Hippocampal formation (tissue), 2 donors: ENCODE measurements around the gene ARMH4.
A peak's percentile ranks its signal among the peaks of the same experiment; 100 is the strongest.

Experiments used
- DNase-seq, 2 donors: peaks; one replicate each; lab custom pipeline; 2025; lab: John Stamatoyannopoulos, UW

ARMH4 gene, protein sequence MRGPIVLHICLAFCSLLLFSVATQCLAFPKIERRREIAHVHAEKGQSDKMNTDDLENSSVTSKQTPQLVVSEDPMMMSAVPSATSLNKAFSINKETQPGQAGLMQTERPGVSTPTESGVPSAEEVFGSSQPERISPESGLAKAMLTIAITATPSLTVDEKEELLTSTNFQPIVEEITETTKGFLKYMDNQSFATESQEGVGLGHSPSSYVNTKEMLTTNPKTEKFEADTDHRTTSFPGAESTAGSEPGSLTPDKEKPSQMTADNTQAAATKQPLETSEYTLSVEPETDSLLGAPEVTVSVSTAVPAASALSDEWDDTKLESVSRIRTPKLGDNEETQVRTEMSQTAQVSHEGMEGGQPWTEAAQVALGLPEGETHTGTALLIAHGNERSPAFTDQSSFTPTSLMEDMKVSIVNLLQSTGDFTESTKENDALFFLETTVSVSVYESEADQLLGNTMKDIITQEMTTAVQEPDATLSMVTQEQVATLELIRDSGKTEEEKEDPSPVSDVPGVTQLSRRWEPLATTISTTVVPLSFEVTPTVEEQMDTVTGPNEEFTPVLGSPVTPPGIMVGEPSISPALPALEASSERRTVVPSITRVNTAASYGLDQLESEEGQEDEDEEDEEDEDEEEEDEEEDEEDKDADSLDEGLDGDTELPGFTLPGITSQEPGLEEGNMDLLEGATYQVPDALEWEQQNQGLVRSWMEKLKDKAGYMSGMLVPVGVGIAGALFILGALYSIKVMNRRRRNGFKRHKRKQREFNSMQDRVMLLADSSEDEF

DNA sequence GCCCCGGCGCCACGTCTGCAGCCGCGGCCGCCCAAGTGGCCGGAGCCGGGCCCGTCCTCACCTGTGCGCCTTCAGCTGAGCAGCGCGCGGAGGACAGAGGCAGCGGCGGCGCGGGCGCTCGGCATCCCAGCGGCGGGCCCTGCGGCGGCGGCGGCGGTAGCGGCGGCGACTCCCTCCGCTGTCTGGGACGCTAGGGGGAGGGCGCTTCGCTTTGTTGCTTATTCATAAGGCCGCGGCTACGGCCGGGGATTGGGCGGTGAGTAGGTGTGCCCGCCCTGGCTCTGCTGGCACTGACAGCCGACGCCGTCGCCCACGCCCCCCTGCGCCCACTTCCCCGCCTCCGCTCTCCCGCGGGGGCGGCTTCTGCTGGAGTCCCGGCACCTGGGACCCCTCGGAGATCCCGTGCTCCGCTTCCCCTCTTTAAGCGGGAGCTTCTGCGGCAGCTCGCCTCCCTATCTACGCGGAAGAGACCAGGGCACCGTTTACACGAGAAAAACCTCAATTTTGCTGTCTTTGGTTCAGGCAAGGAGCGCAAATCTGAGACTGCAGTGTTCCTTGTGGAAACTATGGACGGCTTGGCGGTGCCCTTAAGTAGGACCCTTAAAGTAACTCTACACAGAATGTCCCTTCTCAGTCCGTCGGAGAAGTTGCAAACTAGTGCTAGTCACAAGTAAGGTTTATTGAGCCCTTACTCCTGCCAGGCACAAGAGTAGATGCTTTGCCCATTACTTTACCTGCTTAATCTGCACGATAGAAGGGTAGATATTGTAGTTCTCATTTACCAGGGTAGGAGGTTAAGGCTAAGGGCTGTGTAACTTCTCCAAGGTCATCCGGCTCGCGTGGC is at the start of gene ARMH4:
Gene ARMH4 (minus strand): TSS at position 200 of the 844 bp plus-strand sequence. CDS start 12,855 bp downstream, outside the sequence.
- DNase-seq, result peak; percentile 65 to 80

DNA sequence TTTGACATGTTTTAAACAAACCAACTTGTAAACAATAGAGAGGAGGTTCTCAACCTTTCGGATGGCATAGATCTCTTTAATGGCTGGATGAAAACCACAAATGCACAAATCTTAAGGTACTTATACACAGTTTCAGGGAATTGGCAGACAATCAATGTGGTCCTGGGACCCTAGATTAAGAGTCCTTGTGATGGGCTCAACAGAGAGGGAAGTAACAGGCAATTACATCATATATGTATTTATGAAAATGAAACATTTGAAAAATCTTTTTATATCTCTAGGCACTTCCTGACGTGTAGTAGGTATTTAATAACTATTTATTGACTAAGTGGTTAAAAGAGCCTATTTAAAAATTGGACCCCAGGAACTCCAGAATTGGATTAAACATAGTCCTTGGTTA is 48.8 kb upstream of the ARMH4 start:
- no peak for DNase-seq

DNA sequence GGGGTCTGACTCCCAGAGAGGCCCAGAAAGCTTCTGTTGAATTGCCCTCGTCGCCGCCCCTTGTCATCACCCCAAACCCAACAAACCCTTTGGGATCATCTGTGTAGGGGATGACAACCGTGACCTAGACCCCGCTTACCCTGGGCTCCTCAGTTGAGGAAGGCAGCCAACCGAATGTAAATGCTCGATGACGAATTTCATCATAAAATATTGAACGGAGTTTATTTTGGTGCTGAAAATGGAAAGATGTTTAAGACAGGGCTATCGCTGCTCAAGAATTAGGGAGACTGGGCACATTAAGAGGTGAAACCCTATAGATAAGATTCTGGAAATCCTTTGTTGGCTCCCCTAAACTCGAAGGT is 48.4 kb upstream of the ARMH4 start:
- DNase-seq, result no peak

DNA sequence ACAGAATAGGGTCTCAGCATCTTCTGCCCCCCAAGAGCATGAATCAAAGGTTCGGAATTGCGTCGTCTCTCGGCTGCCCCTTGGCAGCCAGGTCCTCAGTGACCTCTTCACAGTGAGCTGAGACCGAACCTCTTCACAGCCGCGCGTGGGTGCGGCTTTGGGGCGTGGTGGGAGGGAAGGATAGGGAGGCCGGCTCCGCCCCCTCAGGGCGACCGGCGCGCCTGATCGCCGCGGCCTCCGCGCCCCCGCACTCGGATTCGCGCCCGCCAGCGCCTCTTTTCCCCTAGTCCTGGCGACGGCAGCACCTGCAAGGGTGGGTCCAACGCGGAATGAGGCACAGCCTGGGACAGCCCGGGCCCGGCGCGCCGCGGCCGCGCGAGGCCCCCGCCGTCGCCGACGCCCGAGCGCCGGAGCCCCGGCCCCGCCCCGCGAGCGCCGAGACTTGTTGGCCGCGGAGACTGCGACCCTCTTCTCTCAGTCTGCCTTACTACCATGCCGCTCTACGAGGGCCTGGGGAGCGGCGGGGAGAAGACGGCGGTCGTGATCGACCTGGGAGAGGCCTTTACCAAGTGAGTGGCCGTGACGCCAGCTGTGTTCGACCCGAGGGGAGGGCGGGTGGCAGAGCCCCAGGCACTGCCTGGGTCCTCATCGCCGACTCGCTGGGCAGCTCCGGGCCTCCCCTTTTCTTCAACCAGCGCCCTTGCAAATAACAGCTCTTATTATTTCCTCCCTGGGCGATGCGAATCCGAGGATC is 47.9 kb upstream of the ARMH4 start, which contains the start of gene ACTR10:
Gene ACTR10 (plus strand): TSS at position 424 of the 754 bp plus-strand sequence. CDS start 69 bp downstream, at position 493.
- peak; percentile 70 to 82 for DNase-seq

DNA sequence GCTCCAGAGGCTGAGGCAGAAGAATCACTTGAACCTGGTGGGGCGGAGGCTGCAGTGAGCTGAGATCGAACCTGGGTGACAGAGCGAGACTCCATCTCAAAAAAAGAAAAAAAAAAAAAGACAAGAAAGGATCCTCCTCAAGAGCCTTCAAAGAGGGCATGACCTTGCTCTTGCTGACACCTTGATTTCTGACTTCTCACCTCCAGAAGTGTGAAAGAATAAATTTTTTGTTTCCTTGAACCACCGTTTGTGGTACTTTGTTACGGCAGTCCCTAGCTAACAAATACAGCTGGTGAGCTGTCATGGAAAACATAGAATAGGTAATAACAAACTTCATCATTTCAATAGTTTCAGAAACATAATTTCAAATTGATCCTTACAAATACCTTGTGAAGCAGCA is 46.1 kb upstream of the ARMH4 start:
- no peak for DNase-seq

DNA sequence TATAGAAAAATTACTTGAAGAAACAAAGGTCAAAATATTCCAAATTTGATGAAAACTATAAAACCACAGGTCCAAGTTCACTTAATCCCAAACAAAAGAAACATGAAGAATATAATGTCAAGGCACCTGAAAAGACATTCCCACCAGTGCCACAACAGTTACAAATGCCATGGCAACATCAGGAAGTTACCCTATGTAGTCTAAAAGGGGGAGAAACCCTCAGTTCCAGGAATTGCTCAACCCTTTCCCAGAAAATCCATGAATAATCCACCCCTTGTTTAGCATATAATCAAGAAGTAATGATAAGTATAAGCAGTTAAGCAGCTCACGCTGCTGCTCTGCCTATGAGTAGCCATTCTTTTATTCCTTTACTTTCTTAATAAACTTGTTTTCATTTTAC is 44.2 kb upstream of the ARMH4 start:
- DNase-seq, result no peak

DNA sequence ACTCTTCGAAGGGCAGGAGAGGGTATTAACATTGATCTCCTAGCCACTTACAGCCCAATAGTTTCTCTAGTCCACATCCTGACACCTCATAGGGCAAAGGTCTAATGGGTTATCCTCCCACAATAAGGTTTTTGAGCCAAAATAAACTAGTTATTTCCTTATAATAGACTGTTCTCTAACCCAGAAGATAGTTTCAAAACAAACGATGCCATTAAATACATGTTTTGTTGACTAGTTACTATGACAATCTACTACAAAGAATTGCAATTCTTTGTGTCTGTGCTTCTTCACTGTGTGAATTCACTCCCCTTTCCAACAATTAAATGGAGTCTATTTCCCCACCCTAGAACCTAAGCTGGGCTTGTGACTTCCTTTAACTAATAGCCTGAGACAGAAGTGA is 41.5 kb upstream of the ARMH4 start:
- no peak for DNase-seq

DNA sequence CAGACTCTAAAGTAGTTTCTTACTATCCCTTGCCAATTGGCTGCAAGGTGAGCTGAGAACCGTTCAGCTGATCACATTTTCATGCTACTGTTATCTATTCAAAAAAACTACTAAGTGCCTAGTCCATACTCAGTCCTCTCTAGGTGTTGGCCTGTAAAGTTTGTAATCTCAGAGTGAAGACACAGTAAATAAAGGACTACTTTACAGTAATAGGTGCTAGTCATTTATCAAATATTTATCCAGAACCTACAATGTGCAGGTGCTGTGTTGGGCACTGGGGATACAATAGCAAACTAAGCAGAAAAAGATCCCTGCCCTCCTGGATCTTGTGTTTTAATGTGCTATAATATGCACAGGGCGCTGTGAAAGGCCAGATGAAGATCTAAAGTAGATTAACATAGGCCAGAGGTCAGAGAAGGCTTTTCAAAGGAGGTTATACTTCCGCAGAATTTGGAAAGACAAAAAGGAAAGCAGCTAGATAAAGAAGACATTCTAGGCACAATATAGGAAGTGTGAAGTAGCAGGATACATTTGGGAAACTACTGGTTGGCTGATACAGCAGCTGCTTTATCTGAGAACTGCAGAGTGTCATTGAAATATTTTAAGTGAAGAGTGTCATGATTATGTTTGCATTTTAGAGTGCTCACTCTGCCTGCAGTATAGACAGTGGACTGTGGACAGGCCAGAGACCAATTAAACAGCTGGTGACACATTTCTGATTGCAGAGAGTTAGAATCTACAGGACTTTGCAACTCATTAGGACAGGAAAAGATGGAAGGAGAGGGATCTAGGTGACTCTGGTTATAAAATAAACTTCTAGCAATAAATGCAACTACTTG is 40.0 kb upstream of the ARMH4 start:
- DNase-seq, result no peak

DNA sequence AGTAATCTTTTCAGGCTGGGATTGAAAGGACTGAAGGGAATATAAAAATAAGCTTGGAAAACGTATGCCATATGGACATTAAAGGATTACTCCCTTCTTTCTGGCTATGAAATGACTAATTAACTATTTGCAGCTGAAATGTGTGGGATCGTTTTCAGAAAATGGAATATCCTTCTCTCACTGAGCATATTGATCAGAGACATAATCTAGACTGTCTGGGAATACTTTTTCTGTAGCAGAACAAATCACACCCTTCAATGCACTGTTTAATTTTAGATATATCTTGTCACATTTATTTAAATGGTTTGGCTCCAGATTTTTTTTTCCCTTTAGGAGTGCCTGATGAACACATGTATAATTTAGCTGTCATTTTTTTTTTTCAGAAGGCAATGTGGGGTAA is 37.2 kb upstream of the ARMH4 start:
- DNase-seq, result no peak

DNA sequence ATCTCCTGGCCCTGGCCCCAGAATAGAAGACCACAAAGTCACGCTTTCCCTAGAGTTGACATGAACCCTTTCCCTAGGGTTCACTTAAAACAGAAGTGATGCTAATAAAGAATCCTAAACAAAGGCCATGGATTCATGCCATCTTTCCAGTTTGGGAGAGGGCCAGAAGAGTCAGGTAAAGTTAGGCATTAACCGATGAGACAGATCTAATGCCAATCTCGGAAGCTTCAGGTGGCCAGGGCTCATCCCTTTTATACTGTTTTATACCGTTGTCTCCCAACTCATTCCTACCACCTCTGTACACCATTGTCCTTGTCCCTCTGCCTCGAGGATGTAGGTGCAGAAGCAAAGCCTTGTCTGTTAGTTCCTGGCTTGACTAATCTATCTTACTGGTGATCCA is 25.1 kb upstream of the ARMH4 start:
- DNase-seq, result no peak

DNA sequence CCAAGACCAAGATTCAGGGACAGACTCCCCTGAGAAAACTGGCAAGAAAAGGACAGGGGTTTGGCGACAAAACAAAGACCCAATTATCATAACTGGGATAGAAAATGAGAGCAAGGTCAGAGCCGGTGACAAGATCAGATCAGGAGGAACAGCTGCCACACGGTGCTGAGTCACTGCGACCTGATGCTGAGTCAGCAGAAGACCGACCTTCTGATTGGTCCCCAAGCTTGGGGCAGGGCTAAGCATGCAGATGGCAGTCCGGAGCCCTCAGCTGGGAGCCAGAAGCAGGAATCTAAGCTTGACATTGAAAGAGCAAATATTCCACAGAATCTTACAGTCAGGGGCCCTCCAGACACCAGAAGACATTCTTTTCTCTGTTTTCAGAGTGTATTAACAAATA is 19.1 kb upstream of the ARMH4 start:
- peak in 1 of 2 donors; percentile 14 for DNase-seq

DNA sequence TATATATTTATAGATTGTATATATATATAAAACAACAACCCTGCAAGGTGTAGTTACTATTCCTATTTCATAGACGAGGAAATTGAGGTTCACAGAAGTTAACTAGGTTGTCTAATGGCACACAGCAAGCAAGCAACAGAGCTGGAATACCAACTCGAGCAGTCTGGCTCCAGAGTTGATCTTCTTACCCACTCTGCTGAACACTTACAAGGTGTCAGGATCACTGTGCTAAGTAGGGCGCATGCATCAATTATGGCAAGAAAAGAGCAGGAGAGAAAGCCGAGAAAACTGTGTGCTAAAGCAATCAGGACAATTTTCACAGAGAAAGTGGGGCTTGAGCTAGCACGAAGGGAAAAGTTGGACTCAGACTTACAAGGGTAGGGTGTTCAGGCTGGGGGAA is 15.9 kb upstream of the ARMH4 start:
- no peak for DNase-seq

DNA sequence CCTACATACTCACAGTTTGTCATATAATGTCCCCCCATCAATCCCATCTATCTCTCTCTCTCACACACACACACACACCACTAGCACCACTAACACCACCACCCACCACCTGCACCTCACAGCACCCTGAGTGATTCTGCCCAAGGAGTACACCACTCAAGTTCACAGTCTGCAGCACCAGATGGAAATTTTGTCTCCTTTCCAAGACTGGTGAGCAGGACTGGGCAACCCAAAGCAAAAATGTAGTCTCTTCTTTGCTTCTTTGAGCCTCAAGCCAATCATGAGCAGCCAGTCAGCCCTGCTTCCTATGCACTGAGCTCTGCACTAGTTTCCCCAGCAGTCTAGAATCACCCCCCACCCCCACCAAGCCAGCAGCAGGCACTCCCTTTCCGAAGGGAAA is 15.0 kb upstream of the ARMH4 start:
- no peak for DNase-seq

DNA sequence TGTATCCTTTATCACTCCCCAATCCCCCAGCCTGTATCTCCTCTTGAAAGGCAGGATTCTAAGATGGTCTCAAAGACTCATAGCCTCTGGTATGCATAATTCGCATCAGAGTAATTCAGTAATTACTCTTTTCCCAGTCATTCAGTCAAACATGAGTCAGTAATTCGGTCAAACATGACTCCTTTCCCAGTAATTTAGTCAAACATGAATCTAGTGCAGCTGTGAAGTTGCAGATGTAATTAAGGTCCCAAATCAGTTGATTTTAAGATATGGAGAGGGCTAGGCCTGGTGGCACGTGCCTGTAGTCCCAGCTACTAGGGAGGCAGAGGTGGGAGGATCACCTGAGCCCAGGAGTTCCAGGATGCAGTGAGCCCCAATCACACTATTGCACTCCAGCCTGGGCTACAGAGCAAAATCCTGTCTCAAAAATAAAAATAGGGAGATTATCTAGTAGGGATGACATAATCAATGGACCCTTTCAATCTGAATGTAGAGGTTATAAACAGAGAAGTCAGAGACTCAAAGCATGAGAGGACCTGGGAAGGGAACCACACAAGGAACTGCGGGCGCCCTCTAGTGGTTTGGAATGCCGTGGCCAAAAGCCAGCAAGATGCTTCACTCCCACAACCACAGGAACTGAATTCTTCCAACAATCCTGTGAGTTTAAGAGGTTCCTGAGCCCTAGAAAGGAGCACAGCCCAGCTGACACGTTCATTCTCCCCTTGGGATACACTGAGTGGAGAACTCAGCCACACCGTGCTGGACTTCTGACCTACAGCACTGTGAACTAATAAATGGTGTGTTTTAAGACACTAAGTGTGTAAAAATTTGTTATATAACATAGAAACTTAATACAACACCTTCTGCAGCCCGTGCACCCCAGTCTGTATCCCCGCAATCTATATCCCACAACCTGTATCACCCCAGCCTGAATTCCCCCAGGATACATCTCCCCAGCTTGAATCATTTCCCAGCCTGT is 14.3 kb upstream of the ARMH4 start:
- DNase-seq, result peak; percentile 67 to 69

DNA sequence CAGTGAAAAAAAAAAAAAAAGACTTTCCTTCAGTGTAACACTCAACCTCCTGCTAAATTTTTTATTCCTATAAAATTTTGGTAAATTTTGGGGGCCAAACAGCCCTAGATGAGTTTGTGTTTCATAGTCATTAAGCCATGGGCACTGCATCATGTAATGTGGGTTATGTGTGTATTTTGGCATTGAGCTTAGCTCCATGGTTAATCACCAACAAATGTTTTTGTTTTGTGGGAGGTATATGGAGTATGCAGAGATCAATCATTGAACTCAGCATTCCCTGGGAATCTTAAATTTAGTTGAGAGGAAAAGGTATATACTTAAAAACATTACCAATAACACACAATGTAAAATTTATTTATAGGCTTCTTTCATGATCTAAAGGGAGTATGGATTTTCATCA is 8.5 kb upstream of the ARMH4 start:
- no peak for DNase-seq

DNA sequence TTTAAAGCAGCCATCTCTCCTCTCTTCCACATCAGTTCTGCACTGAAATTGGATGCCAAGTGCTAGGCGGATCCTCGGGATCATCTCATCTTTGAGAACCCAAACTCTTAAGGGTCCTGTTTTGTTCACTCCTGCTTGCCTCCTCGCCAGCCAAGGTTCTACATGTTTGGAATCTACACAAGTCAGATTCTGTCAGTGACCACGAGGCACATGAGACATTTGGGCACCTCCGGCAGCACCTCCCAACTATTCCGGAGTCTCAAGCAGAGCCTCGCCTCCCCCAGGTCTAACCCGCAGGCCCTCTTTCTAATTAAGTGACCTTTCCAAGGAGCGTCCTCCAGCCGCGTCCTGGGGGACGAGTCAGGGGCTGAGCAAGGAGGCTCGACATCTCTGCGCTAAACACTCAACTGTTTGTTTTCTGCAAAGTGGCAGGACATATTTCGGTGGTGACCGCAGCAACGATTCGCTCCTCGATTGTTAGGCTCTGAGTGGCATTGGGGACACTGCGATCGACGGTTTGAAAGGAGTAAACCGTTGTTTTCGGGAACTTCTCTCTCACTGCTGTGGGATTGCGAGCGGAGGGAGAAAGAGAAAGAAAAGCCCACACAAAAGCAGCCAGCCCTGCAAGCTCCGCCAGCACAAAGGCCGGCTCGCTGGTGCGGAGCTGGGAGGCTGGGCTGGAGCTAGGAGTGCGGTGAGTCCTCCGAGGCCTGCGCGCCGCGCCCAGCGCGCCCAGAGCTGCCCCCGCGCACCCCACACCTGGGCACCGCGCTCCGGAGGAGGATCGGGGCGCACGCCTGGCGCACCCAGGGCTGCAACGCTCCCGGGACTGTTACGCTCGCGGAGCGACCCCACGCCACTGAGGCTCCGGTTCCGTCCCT is 640 bp downstream of the ARMH4 start:
- DNase-seq, result peak; percentile 39 to 54

DNA sequence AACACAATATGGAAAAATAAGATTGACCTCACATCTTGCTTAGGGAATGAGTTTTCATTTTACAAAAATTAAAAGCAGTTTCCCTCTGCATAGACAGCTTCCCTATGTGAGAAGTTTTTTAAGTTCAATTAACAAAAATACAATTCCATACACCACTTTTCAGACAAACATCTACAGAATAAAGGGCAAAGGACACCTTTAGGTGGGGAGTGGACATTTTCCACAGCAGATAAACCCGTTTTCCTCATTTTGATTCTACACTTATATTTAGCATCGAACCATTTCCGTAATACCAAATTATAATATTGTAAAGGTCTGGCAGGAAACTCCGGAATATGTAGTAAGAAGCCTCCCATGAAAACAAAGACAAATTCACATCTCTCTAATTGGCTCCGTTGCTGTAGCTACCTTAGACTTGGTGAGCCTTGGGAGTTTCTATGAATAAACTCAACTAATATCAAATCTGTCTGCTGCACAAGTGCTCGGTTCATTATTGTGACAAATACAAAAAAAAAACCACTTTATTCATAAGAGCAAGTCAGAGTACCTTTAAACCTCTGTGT is 1.7 kb downstream of the ARMH4 start:
- DNase-seq, result no peak

DNA sequence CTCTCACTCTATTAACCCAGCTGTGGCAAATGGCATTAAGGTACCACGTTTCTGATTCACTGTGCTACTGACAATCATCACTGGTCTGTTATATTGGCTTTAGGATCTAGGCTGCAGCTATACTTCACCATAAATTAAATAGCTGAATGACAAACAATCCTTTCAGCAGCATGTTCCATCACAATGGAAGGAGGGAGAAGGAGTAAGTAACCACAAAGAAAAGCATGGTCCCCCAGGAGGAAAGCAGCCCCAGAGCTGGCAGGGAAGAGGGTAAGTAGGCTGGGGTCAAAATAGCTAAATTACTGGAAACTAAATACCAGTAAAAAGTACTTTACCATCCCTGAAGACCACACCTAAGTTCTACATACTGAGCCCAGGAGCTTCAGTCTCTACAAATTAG is 2.8 kb downstream of the ARMH4 start:
- no peak for DNase-seq
